OCI-LY3 (cell line): ENCODE data around the gene DAB1.
"Not testable (repeated sequence)": the region's sequence is repeated elsewhere in the genome, so short reads cannot be mapped to it uniquely, and the experiment has no call there.

ENCODE experiments used
- H2AFZ ChIP-seq: fragments of 200-600, 300-600 bp; shearing (Covaris generic); 2 replicates; pipeline ENCODE4 v1.6.0; 2014; ENCODE audit warnings: antibody characterized with exemption, low read depth, low read length
- H3K27ac ChIP-seq: fragments of 200-600, 300-600 bp; sonication (generic); 2 replicates; pipeline ENCODE4 v1.5.1; 2014; ENCODE audit warnings: mild to moderate bottlenecking, low read length, moderate library complexity, mixed read lengths
- H3K27me3 ChIP-seq: fragments of 200-600, 300-600 bp; sonication (generic); 2 replicates; pipeline ENCODE4 v1.6.1; 2014; ENCODE audit warnings: low read depth, low read length, mixed read lengths
- H3K36me3 ChIP-seq: fragments of 200-600, 300-600 bp; sonication (generic); replicated peaks from 2 replicates; pipeline ENCODE3; 2014; ENCODE audit warnings: low read depth, low read length, mixed read lengths
- H3K4me1 ChIP-seq: fragments of 300-600, 200-600 bp; sonication (generic); 2 replicates; pipeline ENCODE4 v1.6.1; 2014; ENCODE audit warnings: low read length, mixed read lengths
- H3K4me2 ChIP-seq: fragments of 200-600, 300-600 bp; sonication (generic); 2 replicates; pipeline ENCODE4 v1.6.1; 2014; ENCODE audit warnings: low read length, mixed read lengths
- H3K4me3 ChIP-seq: fragments of 300-600, 200-600 bp; sonication (generic); 2 replicates; pipeline ENCODE4 v1.5.1; 2014; ENCODE audit warnings: antibody characterized with exemption, mild to moderate bottlenecking, low read length, moderate library complexity
- H3K79me2 ChIP-seq: fragments of 300-600, 200-600 bp; shearing (Covaris generic); 2 replicates; pipeline ENCODE4 v1.6.1; 2014; ENCODE audit warnings: mild to moderate bottlenecking, low read length, mixed read lengths
- H3K9ac ChIP-seq: fragments of 300-600, 200-600 bp; shearing (Covaris generic); 2 replicates; pipeline ENCODE4 v1.6.0; 2014; ENCODE audit warnings: mild to moderate bottlenecking, low read length, moderate library complexity
- H3K9me3 ChIP-seq: fragments of 200-600, 300-600 bp; shearing (Covaris generic); 2 replicates; pipeline ENCODE4 v1.6.1; 2014; ENCODE audit warnings: low read length, mixed read lengths; ENCODE audit not compliant: insufficient read depth
- H4K20me1 ChIP-seq: fragments of 200-600, 300-600 bp; sonication (generic); 2 replicates; pipeline ENCODE4 v1.6.1; 2016; ENCODE audit warnings: low read length, mixed read lengths; ENCODE audit not compliant: insufficient read depth
- EZH2phosphoT487 ChIP-seq: fragments of 200-600 bp; shearing (Covaris generic); IDR thresholded peaks from 2 replicates; pipeline ENCODE4 v1.6.1; 2018; ENCODE audit warnings: antibody characterized with exemption, mixed run types, low read depth
- TF ChIP-seq, protein P1 (sequence below): fragments of 200-600, 300-600 bp; sonication (generic); IDR thresholded peaks from 2 replicates; pipeline ENCODE4 v1.5.1; 2014; ENCODE audit warnings: antibody characterized with exemption, low read length, low read depth

The DAB1 gene

DNA sequence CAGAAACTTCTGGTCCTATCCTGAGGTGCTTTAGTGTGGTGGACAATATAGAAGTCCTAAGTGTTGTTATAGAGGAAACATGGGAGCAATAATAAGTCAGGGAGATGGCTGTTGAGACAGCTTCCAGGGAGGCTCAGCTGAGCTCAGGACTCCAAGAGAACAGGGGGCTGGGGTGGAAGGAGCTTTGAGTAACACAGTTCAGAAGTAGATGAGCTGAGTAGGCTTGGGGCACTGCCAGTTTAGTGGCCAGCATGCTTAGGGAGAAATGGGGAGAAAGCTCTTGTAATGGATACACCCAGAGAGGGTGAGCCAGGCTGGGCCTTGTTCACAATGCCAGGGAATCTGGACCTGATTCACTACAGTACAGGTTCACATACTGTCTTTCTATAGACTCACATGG, 201.6 kb downstream of the DAB1 start:
- no peak overlapping the region for H3K9ac ChIP-seq
- H3K27ac ChIP-seq, result no peak overlapping the region
- H3K4me2 ChIP-seq, result no peak overlapping the region
- peaks cover 8% of the 10 kb centered on the region for H3K4me1 ChIP-seq
- H3K4me3 ChIP-seq, result no peak overlapping the region
- no peaks in the 10 kb centered on the region for H4K20me1 ChIP-seq
- no peaks in the 10 kb centered on the region for H3K79me2 ChIP-seq
- H3K36me3 ChIP-seq, result no peaks in the 10 kb centered on the region
- no peaks in the 10 kb centered on the region for H3K9me3 ChIP-seq
- no peak overlapping the region for H2AFZ ChIP-seq
- TF ChIP-seq, protein P1, sequence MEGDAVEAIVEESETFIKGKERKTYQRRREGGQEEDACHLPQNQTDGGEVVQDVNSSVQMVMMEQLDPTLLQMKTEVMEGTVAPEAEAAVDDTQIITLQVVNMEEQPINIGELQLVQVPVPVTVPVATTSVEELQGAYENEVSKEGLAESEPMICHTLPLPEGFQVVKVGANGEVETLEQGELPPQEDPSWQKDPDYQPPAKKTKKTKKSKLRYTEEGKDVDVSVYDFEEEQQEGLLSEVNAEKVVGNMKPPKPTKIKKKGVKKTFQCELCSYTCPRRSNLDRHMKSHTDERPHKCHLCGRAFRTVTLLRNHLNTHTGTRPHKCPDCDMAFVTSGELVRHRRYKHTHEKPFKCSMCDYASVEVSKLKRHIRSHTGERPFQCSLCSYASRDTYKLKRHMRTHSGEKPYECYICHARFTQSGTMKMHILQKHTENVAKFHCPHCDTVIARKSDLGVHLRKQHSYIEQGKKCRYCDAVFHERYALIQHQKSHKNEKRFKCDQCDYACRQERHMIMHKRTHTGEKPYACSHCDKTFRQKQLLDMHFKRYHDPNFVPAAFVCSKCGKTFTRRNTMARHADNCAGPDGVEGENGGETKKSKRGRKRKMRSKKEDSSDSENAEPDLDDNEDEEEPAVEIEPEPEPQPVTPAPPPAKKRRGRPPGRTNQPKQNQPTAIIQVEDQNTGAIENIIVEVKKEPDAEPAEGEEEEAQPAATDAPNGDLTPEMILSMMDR, result no peak
- TF ChIP-seq EZH2phosphoT487, result no peak
- no peaks in the 10 kb centered on the region for H3K27me3 ChIP-seq

DNA sequence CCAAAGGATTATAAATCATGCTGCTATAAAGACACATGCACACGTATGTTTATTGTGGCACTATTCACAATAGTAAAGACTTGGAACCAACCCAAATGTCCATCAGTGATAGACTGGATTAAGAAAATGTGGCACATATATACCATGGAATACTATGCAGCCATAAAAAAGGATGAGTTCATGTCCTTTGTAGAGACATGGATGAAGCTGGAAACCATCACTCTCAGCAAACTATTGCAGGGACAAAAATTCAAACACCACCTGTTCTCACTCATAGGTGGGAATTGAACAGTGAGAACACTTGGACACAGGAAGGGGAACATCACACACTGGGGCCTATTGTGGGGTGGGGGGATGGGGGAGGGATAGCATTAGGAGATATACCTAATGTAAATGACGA, 203.0 kb downstream of the DAB1 start:
- not testable (repeated sequence) for H3K27me3 ChIP-seq

DNA sequence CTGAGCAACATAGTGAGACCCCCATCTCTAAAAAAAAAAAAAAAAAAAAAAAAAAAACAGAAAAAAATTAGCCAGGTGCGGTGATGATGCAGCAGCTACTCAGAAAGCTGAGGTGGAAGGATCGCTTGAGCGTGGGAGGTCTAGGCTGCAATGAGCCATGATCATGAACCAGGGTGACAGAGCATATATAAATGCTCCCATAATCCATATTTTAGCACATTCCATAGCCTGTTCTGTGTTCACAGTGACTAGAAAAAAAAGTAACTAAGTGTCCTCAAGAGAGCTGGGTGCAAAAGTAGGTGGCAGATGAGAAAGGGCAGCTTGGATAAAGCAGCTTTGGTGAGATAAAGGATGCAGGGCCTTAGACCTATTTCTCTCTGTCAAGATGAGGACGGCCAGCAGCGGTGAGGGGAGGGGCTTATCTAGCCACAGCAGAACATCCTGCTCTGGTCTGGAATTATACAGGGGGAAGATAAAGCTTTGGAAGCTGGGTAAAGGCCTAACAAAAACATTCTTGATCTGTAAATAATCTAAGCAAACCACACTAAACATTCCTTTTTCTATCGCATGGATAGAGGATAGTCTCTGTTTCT, 205.3 kb downstream of the DAB1 start:
- Histone ChIP-seq H3K9me3 (no peaks in the 10 kb centered on the region), H3K27ac (no peak overlapping the region), H3K36me3 (no peaks in the 10 kb centered on the region), H3K9ac (no peak overlapping the region), H3K4me1 (peaks cover 8% of the 10 kb centered on the region), H4K20me1 (no peaks in the 10 kb centered on the region), H2AFZ (no peak overlapping the region), H3K79me2 (no peaks in the 10 kb centered on the region), H3K4me2 (no peak overlapping the region), H3K27me3 (no peaks in the 10 kb centered on the region), H3K4me3 (no peak overlapping the region)
- no peak for TF ChIP-seq EZH2phosphoT487
- TF ChIP-seq, protein P1, result no peak

More for the DNA sequence above, 203.0 kb downstream of the DAB1 start:
- not testable (repeated sequence) for H2AFZ ChIP-seq, H3K27ac ChIP-seq, H3K79me2 ChIP-seq, H3K4me1 ChIP-seq, H3K9ac ChIP-seq, H3K9me3 ChIP-seq, H3K4me2 ChIP-seq, H4K20me1 ChIP-seq, H3K36me3 ChIP-seq, H3K4me3 ChIP-seq

DNA sequence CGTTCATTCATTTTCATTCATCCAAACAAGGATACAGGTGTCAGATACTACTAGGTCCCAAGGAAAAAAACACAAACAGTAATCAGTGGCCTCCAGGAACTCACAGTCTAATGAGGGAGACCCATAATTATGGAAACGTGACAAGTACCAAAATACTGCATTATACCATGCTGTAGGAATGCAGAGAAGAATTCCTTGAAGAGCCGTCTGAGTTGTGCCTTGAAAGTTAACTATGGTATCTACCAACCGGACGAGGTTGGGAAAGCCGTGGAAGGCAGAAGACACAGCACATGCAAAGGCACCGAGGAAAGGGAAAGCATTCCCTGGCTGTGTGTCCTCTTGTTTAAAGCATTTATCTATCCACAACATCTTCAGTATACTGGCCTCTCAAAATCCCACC, 206.0 kb downstream of the DAB1 start:
- H3K79me2 ChIP-seq, result no peaks in the 10 kb centered on the region
- peaks cover 8% of the 10 kb centered on the region for H3K4me1 ChIP-seq
- H4K20me1 ChIP-seq, result no peaks in the 10 kb centered on the region
- no peak overlapping the region for H2AFZ ChIP-seq
- H3K9me3 ChIP-seq, result no peaks in the 10 kb centered on the region
- H3K27ac ChIP-seq, result no peak overlapping the region
- no peak overlapping the region for H3K4me2 ChIP-seq
- H3K9ac ChIP-seq, result no peak overlapping the region
- H3K27me3 ChIP-seq, result no peaks in the 10 kb centered on the region
- H3K4me3 ChIP-seq, result no peak overlapping the region
- no peaks in the 10 kb centered on the region for H3K36me3 ChIP-seq
- no peak for TF ChIP-seq EZH2phosphoT487
- TF ChIP-seq, protein P1, result no peak
